ENCODE data around the gene RASSF8.

RASSF8 gene

GRCh38 chr12:25993901-25994651 lies 35.6 kb downstream of the RASSF8 start:
- DNase-seq: no peak

- DNase-seq: no peak
Measured at GRCh38 chr12:25994901-25995625, 36.6 kb downstream of the RASSF8 start.

GRCh38 chr12:25995906-25996305 lies 37.4 kb downstream of the RASSF8 start:
- DNase-seq: no peak

- no peak for DNase-seq
Measured at GRCh38 chr12:25996677-25997076, 38.2 kb downstream of the RASSF8 start.

- DNase-seq: no peak
Measured at GRCh38 chr12:25997201-25997963, 38.9 kb downstream of the RASSF8 start.

- DNase-seq: no peak
Measured at GRCh38 chr12:26000898-26001297, 42.4 kb downstream of the RASSF8 start.

- DNase-seq: no peak
Measured at GRCh38 chr12:26001530-26001929, 43.0 kb downstream of the RASSF8 start.

GRCh38 chr12:26003065-26003464 lies 44.6 kb downstream of the RASSF8 start:
- DNase-seq: no peak

GRCh38 chr12:26007566-26007965 lies 49.1 kb downstream of the RASSF8 start:
- no peak for DNase-seq

- DNase-seq: no peak
Measured at GRCh38 chr12:26009593-26009992, 51.1 kb downstream of the RASSF8 start.

GRCh38 chr12:26010293-26010821 lies 51.9 kb downstream of the RASSF8 start:
- no peak for DNase-seq

GRCh38 chr12:26011099-26011498 lies 52.6 kb downstream of the RASSF8 start:
- DNase-seq: no peak

- no peak for DNase-seq
Measured at GRCh38 chr12:26014085-26014484, 55.6 kb downstream of the RASSF8 start.

GRCh38 chr12:26016516-26016915 lies 58.0 kb downstream of the RASSF8 start:
- DNase-seq: no peak

GRCh38 chr12:26017484-26018211 lies 59.2 kb downstream of the RASSF8 start:
- no peak for DNase-seq

GRCh38 chr12:26018926-26019325 lies 60.4 kb downstream of the RASSF8 start:
- no peak for DNase-seq

GRCh38 chr12:26021534-26021933 lies 63.1 kb downstream of the RASSF8 start:
- no peak for DNase-seq

GRCh38 chr12:26022043-26022442 lies 63.6 kb downstream of the RASSF8 start:
- no peak for DNase-seq

GRCh38 chr12:26026713-26027112 lies 68.2 kb downstream of the RASSF8 start:
- DNase-seq: no peak

- no peak for DNase-seq
Measured at GRCh38 chr12:26027401-26027800, 68.9 kb downstream of the RASSF8 start.

- peak in 1 of 2 donors; percentile 13 for DNase-seq
Measured at GRCh38 chr12:26028953-26029735, 70.7 kb downstream of the RASSF8 start.

- no peak for DNase-seq
Measured at GRCh38 chr12:26029736-26030022, 71.2 kb downstream of the RASSF8 start.
